Liver (tissue), 9 donors: ENCODE data around the gene LRRC45. TPM values are rescaled to one million over a fixed set of nuclear protein-coding genes. Genes with fewer than 3 reads are reported as not detected.

Experiments used
- DNase-seq: peaks from one replicate; pipeline ENCODE4 v3.0.0-alpha.2; 2017; ENCODE audit warnings: low spot score
- H3K27ac ChIP-seq, 2 donors: one replicate each; pipeline ENCODE4 v1.7.0; 2013; ENCODE audit warnings: inconsistent platforms in 2 of 2, low read length in 2 of 2, control low read depth in 1 of 2, low read depth in 1 of 2, mild to moderate bottlenecking in 1 of 2
- H3K27me3 ChIP-seq, 4 donors: one replicate each; pipeline versions ENCODE4 v1.6.1 to v1.7.0; 2013; ENCODE audit warnings: low read length in 3 of 4, inconsistent platforms in 1 of 4, mild to moderate bottlenecking in 1 of 4, moderate library complexity in 1 of 4; ENCODE audit not compliant: control insufficient read depth in 4 of 4, insufficient read depth in 4 of 4
- H3K36me3 ChIP-seq, 4 donors: one replicate each; pipeline versions ENCODE4 v1.6.1 to v1.7.0; 2013; ENCODE audit warnings: low read length in 3 of 4, mild to moderate bottlenecking in 3 of 4, low read depth in 1 of 4, moderate library complexity in 1 of 4; ENCODE audit not compliant: control insufficient read depth in 4 of 4, insufficient read depth in 3 of 4
- H3K4me1 ChIP-seq, 4 donors: one replicate each; pipeline versions ENCODE4 v1.6.1 to v1.7.0; 2013; ENCODE audit warnings: low read length in 3 of 4, mild to moderate bottlenecking in 3 of 4, moderate library complexity in 1 of 4; ENCODE audit not compliant: control insufficient read depth in 4 of 4, insufficient read depth in 4 of 4
- H3K4me3 ChIP-seq, 3 donors: one replicate each; pipeline versions ENCODE4 v1.6.1 to v1.7.0; 2013; ENCODE audit warnings: low read length in 3 of 3, control low read depth in 1 of 3, low read depth in 1 of 3, mild to moderate bottlenecking in 1 of 3
- H3K9ac ChIP-seq, 2 donors: one replicate each; pipeline ENCODE4 v1.7.0; 2013; ENCODE audit warnings: low read length in 2 of 2, mild to moderate bottlenecking in 2 of 2, moderate library complexity in 2 of 2, control low read depth in 1 of 2, low read depth in 1 of 2
- H3K9me3 ChIP-seq, 4 donors: one replicate each; pipeline versions ENCODE4 v1.6.1 to v1.7.0; 2013; ENCODE audit warnings: low read length in 3 of 4; ENCODE audit not compliant: control insufficient read depth in 4 of 4
- EGR1 ChIP-seq, 2 donors: IDR thresholded peaks; 2 replicates each; pipeline ENCODE4 v1.6.1; 2016 to 2018; ENCODE audit warnings: antibody characterized with exemption in 2 of 2, low read depth in 2 of 2
- FOXA1 ChIP-seq: IDR thresholded peaks from 2 replicates; pipeline ENCODE4 v1.6.1; 2016; ENCODE audit warnings: antibody characterized with exemption
- HNF4A ChIP-seq, 2 donors: conservative IDR thresholded peaks; 2 replicates each; pipeline ENCODE4 v1.6.1; 2016; ENCODE audit warnings: antibody characterized with exemption in 2 of 2, mild to moderate bottlenecking in 2 of 2
- HNF4G ChIP-seq: IDR thresholded peaks from 2 replicates; pipeline ENCODE4 v1.6.1; 2016; ENCODE audit warnings: antibody characterized with exemption
- JUND ChIP-seq, 2 donors: IDR thresholded peaks; 2 replicates each; pipeline ENCODE4 v1.6.1; 2016; ENCODE audit warnings: antibody characterized with exemption in 2 of 2
- NR2F2 ChIP-seq: IDR thresholded peaks from 2 replicates; pipeline ENCODE4 v1.6.1; 2016; ENCODE audit warnings: antibody characterized with exemption
- RAD21 ChIP-seq, 2 donors: IDR thresholded peaks; 2 replicates each; pipeline ENCODE4 v1.6.1; 2016; ENCODE audit warnings: antibody characterized with exemption in 2 of 2, mild to moderate bottlenecking in 2 of 2
- RXRA ChIP-seq, 2 donors: IDR thresholded peaks; 2 replicates each; pipeline ENCODE4 v1.6.1; 2017 to 2018; ENCODE audit warnings: antibody characterized with exemption in 2 of 2, mild to moderate bottlenecking in 1 of 2
- TAF1 ChIP-seq: conservative IDR thresholded peaks from 2 replicates; pipeline ENCODE4 v1.6.1; 2016; ENCODE audit warnings: antibody characterized with exemption, mild to moderate bottlenecking
- ZBTB33 ChIP-seq: IDR thresholded peaks from 2 replicates; pipeline ENCODE4 v1.6.1; 2016; ENCODE audit warnings: antibody characterized with exemption
- whole genome bisulfite sequencing: extraction: QIAGEN DNeasy Blood & Tissue Kit; methylation state at CpG from one replicate; pipeline ENCODE4 v1.1.7; 2013; 5-methylcytosine and 5-hydroxymethylcytosine counted together
- polyA plus RNA-seq, 2 donors: library from polyadenylated mRNA; stranded (reverse) in 1 of 2; unstranded in 1 of 2; fragments of 200-250 nt in 1 of 2; fragments of >200 nt in 1 of 2; fragmentation: Nextera tagmentation in 1 of 2; extraction: Ambion mirVana in 1 of 2; gene quantifications; one replicate each; pipeline versions ENCODE4 v1.2.1 to v1.2.3, GENCODE V29; 2013 to 2015
- total RNA-seq, 2 donors: library from RNA; depleted of rRNA; stranded (reverse); fragments of >200 nt; gene quantifications; one replicate each; pipeline ENCODE4 v1.2.3, GENCODE V29; 2014
- TF ChIP-seq, protein P1 (sequence below): IDR thresholded peaks from 2 replicates; pipeline ENCODE4 v1.6.1; 2016; ENCODE audit warnings: antibody characterized with exemption
- TF ChIP-seq, protein P2 (sequence below): IDR thresholded peaks from 2 replicates; pipeline ENCODE4 v1.6.1; 2016; ENCODE audit warnings: antibody characterized with exemption
- TF ChIP-seq, protein P3 (sequence below): fragments of 150-350 bp; IDR thresholded peaks from 2 replicates; pipeline ENCODE4 v1.5.1; 2017; ENCODE audit warnings: improper control_type of control experiment, low read depth, low read length; ENCODE audit not compliant: missing input control
- donor health status: healthy.
- donor health status: healthy.
- donor health status: healthy.
- donor health status: healthy.
- donor health status: healthy.

LRRC45 gene
- total and polyA plus RNA-seq, 4 donors = 4.0 to 14.1 (median 7.0) TPM

GRCh38 chr17:82079001-82079677, 56.0 kb downstream of the LRRC45 start (continued):
- TF ChIP-seq, protein P1, sequence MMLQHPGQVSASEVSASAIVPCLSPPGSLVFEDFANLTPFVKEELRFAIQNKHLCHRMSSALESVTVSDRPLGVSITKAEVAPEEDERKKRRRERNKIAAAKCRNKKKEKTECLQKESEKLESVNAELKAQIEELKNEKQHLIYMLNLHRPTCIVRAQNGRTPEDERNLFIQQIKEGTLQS = no peak
- TF ChIP-seq HNF4A (conservative IDR thresholded peaks at IDR 0.05) = no peak

- TF ChIP-seq TAF1 = no peak
- TF ChIP-seq, protein P1 = no peak
- no peak for TF ChIP-seq RAD21 (IDR thresholded peaks at IDR 0.05)
- TF ChIP-seq HNF4G = no peak
- TF ChIP-seq JUND (IDR thresholded peaks at IDR 0.05) = no peak
- TF ChIP-seq FOXA1 = no peak
- TF ChIP-seq, protein P2, sequence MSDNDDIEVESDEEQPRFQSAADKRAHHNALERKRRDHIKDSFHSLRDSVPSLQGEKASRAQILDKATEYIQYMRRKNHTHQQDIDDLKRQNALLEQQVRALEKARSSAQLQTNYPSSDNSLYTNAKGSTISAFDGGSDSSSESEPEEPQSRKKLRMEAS = no peak
- TF ChIP-seq RXRA (IDR thresholded peaks at IDR 0.05) = no peak
- TF ChIP-seq ZBTB33 = no peak
- no peak for TF ChIP-seq NR2F2
- TF ChIP-seq EGR1 (IDR thresholded peaks at IDR 0.05; ENCODE audit: low read depth in 2 of 2) = no peak
- TF ChIP-seq, protein P3, sequence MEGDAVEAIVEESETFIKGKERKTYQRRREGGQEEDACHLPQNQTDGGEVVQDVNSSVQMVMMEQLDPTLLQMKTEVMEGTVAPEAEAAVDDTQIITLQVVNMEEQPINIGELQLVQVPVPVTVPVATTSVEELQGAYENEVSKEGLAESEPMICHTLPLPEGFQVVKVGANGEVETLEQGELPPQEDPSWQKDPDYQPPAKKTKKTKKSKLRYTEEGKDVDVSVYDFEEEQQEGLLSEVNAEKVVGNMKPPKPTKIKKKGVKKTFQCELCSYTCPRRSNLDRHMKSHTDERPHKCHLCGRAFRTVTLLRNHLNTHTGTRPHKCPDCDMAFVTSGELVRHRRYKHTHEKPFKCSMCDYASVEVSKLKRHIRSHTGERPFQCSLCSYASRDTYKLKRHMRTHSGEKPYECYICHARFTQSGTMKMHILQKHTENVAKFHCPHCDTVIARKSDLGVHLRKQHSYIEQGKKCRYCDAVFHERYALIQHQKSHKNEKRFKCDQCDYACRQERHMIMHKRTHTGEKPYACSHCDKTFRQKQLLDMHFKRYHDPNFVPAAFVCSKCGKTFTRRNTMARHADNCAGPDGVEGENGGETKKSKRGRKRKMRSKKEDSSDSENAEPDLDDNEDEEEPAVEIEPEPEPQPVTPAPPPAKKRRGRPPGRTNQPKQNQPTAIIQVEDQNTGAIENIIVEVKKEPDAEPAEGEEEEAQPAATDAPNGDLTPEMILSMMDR = no peak
- WGBS = 91% methylated on average over 36 of the region's 36 CpGs
- peaks cover 24 to 51% (median 47%) of the 10 kb centered on the region in 4 donors for H3K36me3 ChIP-seq
- no peak overlapping the region for H3K4me3 ChIP-seq
- no peaks in the 10 kb centered on the region for H3K27me3 ChIP-seq
- peaks cover 0 to 11% (median 3%) of the 10 kb centered on the region in 4 donors for H3K4me1 ChIP-seq
- H3K27ac ChIP-seq = no peak overlapping the region
- no peak overlapping the region for H3K9ac ChIP-seq
- no peaks in the 10 kb centered on the region for H3K9me3 ChIP-seq
- no peak for DNase-seq
Observed at GRCh38 chr17:82080048-82080788, 57.1 kb downstream of the LRRC45 start.

Other genes with a start within 250 kb of the LRRC45 start
- 10 to 100 TPM; 20.7 to 72.0 TPM for gene GCGR, start 219.2 kb upstream of the LRRC45 start, total RNA-seq
- gene GCGR, start 219.2 kb upstream of the LRRC45 start, polyA plus RNA-seq = 10 to 100 TPM; 42.0 to 55.8 TPM
- 10 to 100 TPM; 16.6 to 42.0 TPM for gene MCRIP1, start 190.0 kb upstream of the LRRC45 start, total RNA-seq
- gene MCRIP1, start 190.0 kb upstream of the LRRC45 start, polyA plus RNA-seq = 10 to 100 TPM; 24.2 to 28.2 TPM
- not detected for gene PPP1R27, start 188.3 kb upstream of the LRRC45 start, total RNA-seq
- under 1 TPM; 0.31 to 0.35 TPM for gene PPP1R27, start 188.3 kb upstream of the LRRC45 start, polyA plus RNA-seq
- 1,000 to 10,000 TPM; 1,086 to 3,361 TPM for gene P4HB, start 162.8 kb upstream of the LRRC45 start, total RNA-seq
- 1,000 to 10,000 TPM in 1 of 2 donors, 100 to 1,000 TPM in 1; 1,000 to 2,066 TPM for gene P4HB, start 162.8 kb upstream of the LRRC45 start, polyA plus RNA-seq
- 10 to 100 TPM; 35.5 to 47.3 TPM for gene ARHGDIA, start 152.0 kb upstream of the LRRC45 start, total RNA-seq
- 100 to 1,000 TPM; 103 to 142 TPM for gene ARHGDIA, start 152.0 kb upstream of the LRRC45 start, polyA plus RNA-seq
- 10 to 100 TPM; 22.6 to 67.4 TPM for gene ALYREF, start 131.7 kb upstream of the LRRC45 start, total RNA-seq
- 10 to 100 TPM in 1 of 2 donors, 1 to 10 TPM in 1; 2.5 to 24.6 TPM for gene ALYREF, start 131.7 kb upstream of the LRRC45 start, polyA plus RNA-seq
- gene ANAPC11, start 131.6 kb upstream of the LRRC45 start, total RNA-seq = 10 to 100 TPM; 71.0 to 78.7 TPM
- gene ANAPC11, start 131.6 kb upstream of the LRRC45 start, polyA plus RNA-seq = 100 to 1,000 TPM; 160 to 246 TPM
- under 1 TPM; 0.25 to 0.84 TPM for gene NPB, start 121.1 kb upstream of the LRRC45 start, total RNA-seq
- under 1 TPM; 0.15 to 0.92 TPM for gene NPB, start 121.1 kb upstream of the LRRC45 start, polyA plus RNA-seq
- gene PCYT2, start 111.9 kb upstream of the LRRC45 start, total RNA-seq = 100 to 1,000 TPM in 1 of 2 donors, 10 to 100 TPM in 1; 86.0 to 101 TPM
- 10 to 100 TPM; 63.9 to 90.9 TPM for gene PCYT2, start 111.9 kb upstream of the LRRC45 start, polyA plus RNA-seq
- 10 to 100 TPM; 13.5 to 16.5 TPM for gene SIRT7, start 105.1 kb upstream of the LRRC45 start, total RNA-seq
- gene SIRT7, start 105.1 kb upstream of the LRRC45 start, polyA plus RNA-seq = 1 to 10 TPM; 7.1 to 9.4 TPM
- 10 to 100 TPM; 11.7 to 17.0 TPM for gene MAFG, start 95.6 kb upstream of the LRRC45 start, total RNA-seq
- gene MAFG, start 95.6 kb upstream of the LRRC45 start, polyA plus RNA-seq = 1 to 10 TPM; 3.0 to 6.1 TPM
- 10 to 100 TPM; 10.4 to 14.1 TPM for gene PYCR1, start 86.0 kb upstream of the LRRC45 start, total RNA-seq
- 1 to 10 TPM; 5.0 to 5.1 TPM for gene PYCR1, start 86.0 kb upstream of the LRRC45 start, polyA plus RNA-seq
- not detected for gene MYADML2, start 76.1 kb upstream of the LRRC45 start, total RNA-seq
- gene MYADML2, start 76.1 kb upstream of the LRRC45 start, polyA plus RNA-seq = not detected
- gene NOTUM, start 62.1 kb upstream of the LRRC45 start, total RNA-seq = 1 to 10 TPM in 1 of 2 donors, under 1 TPM in 1; 0.19 to 5.4 TPM
- 1 to 10 TPM; 1.1 to 2.0 TPM for gene NOTUM, start 62.1 kb upstream of the LRRC45 start, polyA plus RNA-seq
- 10 to 100 TPM; 17.8 to 26.2 TPM for gene ASPSCR1, start 45.7 kb upstream of the LRRC45 start, total RNA-seq
- 10 to 100 TPM; 19.0 to 21.7 TPM for gene ASPSCR1, start 45.7 kb upstream of the LRRC45 start, polyA plus RNA-seq
- 10 to 100 TPM; 22.5 to 40.6 TPM for gene CENPX, start 427 bp upstream of the LRRC45 start, total RNA-seq
- gene CENPX, start 427 bp upstream of the LRRC45 start, polyA plus RNA-seq = 10 to 100 TPM; 49.2 to 83.9 TPM
- gene RAC3, start 8.4 kb downstream of the LRRC45 start, total RNA-seq = 1 to 10 TPM; 3.1 to 6.3 TPM
- gene RAC3, start 8.4 kb downstream of the LRRC45 start, polyA plus RNA-seq = 1 to 10 TPM in 1 of 2 donors, under 1 TPM in 1; 0.63 to 3.5 TPM
- gene DCXR, start 14.4 kb downstream of the LRRC45 start, total RNA-seq = 100 to 1,000 TPM in 1 of 2 donors, 10 to 100 TPM in 1; 58.6 to 504 TPM
- 1,000 to 10,000 TPM in 1 of 2 donors, 100 to 1,000 TPM in 1; 667 to 1,190 TPM for gene DCXR, start 14.4 kb downstream of the LRRC45 start, polyA plus RNA-seq
- gene RFNG, start 28.5 kb downstream of the LRRC45 start, total RNA-seq = 10 to 100 TPM; 15.0 to 23.7 TPM
- 10 to 100 TPM; 23.2 to 36.0 TPM for gene RFNG, start 28.5 kb downstream of the LRRC45 start, polyA plus RNA-seq
- 10 to 100 TPM; 59.4 to 66.3 TPM for gene GPS1, start 28.6 kb downstream of the LRRC45 start, total RNA-seq
- gene GPS1, start 28.6 kb downstream of the LRRC45 start, polyA plus RNA-seq = 10 to 100 TPM; 53.9 to 58.3 TPM
- gene DUS1L, start 42.5 kb downstream of the LRRC45 start, total RNA-seq = 10 to 100 TPM; 40.6 to 59.5 TPM
- 10 to 100 TPM; 47.2 to 74.7 TPM for gene DUS1L, start 42.5 kb downstream of the LRRC45 start, polyA plus RNA-seq
- 100 to 1,000 TPM; 184 to 229 TPM for gene FASN, start 74.9 kb downstream of the LRRC45 start, total RNA-seq
- gene FASN, start 74.9 kb downstream of the LRRC45 start, polyA plus RNA-seq = 10 to 100 TPM; 53.1 to 75.3 TPM
- 10 to 100 TPM in 1 of 2 donors, 1 to 10 TPM in 1; 5.4 to 13.6 TPM for gene CCDC57, start 189.5 kb downstream of the LRRC45 start, total RNA-seq
- gene CCDC57, start 189.5 kb downstream of the LRRC45 start, polyA plus RNA-seq = 10 to 100 TPM in 1 of 2 donors, 1 to 10 TPM in 1; 9.8 to 19.1 TPM
- 10 to 100 TPM in 1 of 2 donors, 1 to 10 TPM in 1; 9.2 to 10.5 TPM for gene SLC16A3, start 205.7 kb downstream of the LRRC45 start, total RNA-seq
- 1 to 10 TPM; 1.1 to 8.4 TPM for gene SLC16A3, start 205.7 kb downstream of the LRRC45 start, polyA plus RNA-seq